GM21423 (cell line): Measurements from ENCODE around the gene NDUFB10.

Experiments used
- ATAC-seq: cut with Tn5 transposase; IDR thresholded peaks from one replicate; pipeline ENCODE4 v1.9.1; 2021; ENCODE audit warnings: mild to moderate bottlenecking, moderate library complexity; ENCODE audit not compliant: unreplicated experiment

The NDUFB10 gene

GRCh38 chr16:1982013-1982433 lies 22.7 kb downstream of the NDUFB10 start:
- no peak for ATAC-seq

- no peak for ATAC-seq
Measured at GRCh38 chr16:1982991-1983543, 23.7 kb downstream of the NDUFB10 start.

- peak; percentile 73 for ATAC-seq
Measured at GRCh38 chr16:1983544-1984346, 24.4 kb downstream of the NDUFB10 start, which contains the start of gene GFER. GFER (plus strand) TSS chr16:1984193; CDS start chr16:1984219, 26 bp downstream.

GRCh38 chr16:1984347-1985225 lies 25.2 kb downstream of the NDUFB10 start:
- ATAC-seq, result no peak

GRCh38 chr16:1985466-1986150 lies 26.3 kb downstream of the NDUFB10 start:
- no peak for ATAC-seq

GRCh38 chr16:1987198-1987597 lies 27.9 kb downstream of the NDUFB10 start:
- no peak for ATAC-seq

- no peak for ATAC-seq
Measured at GRCh38 chr16:1989209-1990100, 30.1 kb downstream of the NDUFB10 start, which contains the start of gene SYNGR3. SYNGR3 (plus strand) TSS chr16:1989970; CDS start chr16:1990103, 133 bp downstream.

- ATAC-seq, result no peak
Measured at GRCh38 chr16:1990101-1990350, 30.7 kb downstream of the NDUFB10 start.

- ATAC-seq, result no peak
Measured at GRCh38 chr16:1990351-1991134, 31.2 kb downstream of the NDUFB10 start.

GRCh38 chr16:1991135-1991551 lies 31.8 kb downstream of the NDUFB10 start:
- ATAC-seq, result peak; percentile 37

- no peak for ATAC-seq
Measured at GRCh38 chr16:1991588-1991947, 32.2 kb downstream of the NDUFB10 start.

GRCh38 chr16:1991948-1992703 lies 32.8 kb downstream of the NDUFB10 start:
- peak; percentile 53 for ATAC-seq

GRCh38 chr16:1992704-1993317 lies 33.5 kb downstream of the NDUFB10 start:
- no peak for ATAC-seq

- no peak for ATAC-seq
Measured at GRCh38 chr16:1993731-1994131, 34.4 kb downstream of the NDUFB10 start.

- ATAC-seq, result no peak
Measured at GRCh38 chr16:1997494-1998359, 38.4 kb downstream of the NDUFB10 start.

- ATAC-seq, result no peak
Measured at GRCh38 chr16:1998360-1998835, 39.1 kb downstream of the NDUFB10 start.
